Stimulated activated naive CD8-positive, alpha-beta T cell treated with anti-CD3 and anti-CD28 coated beads, Interleukin-15, amount 100 ng/mL, for 72 hours (primary cell): Measurements from ENCODE around the gene SLITRK3.
"Not testable (repeated sequence)": the region's sequence is repeated elsewhere in the genome, so short reads cannot be mapped to it uniquely, and the experiment has no call there.

Experiments used
- ATAC-seq: fragments of 150-1000 bp; cut with Tn5 transposase; 2 replicates; pipeline ENCODE4 v1.10.0; 2021; ENCODE audit warnings: mild to moderate bottlenecking, moderate library complexity
- DNase-seq, 2 donors: peaks; one replicate each; pipeline ENCODE4 v3.0.0; 2021 to 2022
- H3K27ac Mint-ChIP-seq, 2 donors: one replicate each; pipeline ENCODE4 v1.8.0; 2022; ENCODE audit warnings: mild to moderate bottlenecking in 2 of 2, mixed read lengths in 2 of 2, moderate library complexity in 2 of 2
- H3K27me3 Mint-ChIP-seq: one replicate; pipeline ENCODE4 v1.8.0; 2022; ENCODE audit warnings: mixed read lengths
- H3K4me1 Mint-ChIP-seq: one replicate; pipeline ENCODE4 v1.8.0; 2022; ENCODE audit warnings: mild to moderate bottlenecking, mixed read lengths
- H3K4me3 Mint-ChIP-seq, 2 donors: one replicate each; pipeline ENCODE4 v1.8.0; 2022; ENCODE audit warnings: mild to moderate bottlenecking in 2 of 2, mixed read lengths in 2 of 2, moderate library complexity in 1 of 2
- H3K9me3 Mint-ChIP-seq, 2 donors: one replicate each; pipeline ENCODE4 v1.8.0; 2022; ENCODE audit warnings: mixed read lengths in 2 of 2

The SLITRK3 gene

GRCh38 chr3:165156757-165157420, 39.3 kb downstream of the SLITRK3 start:
- no peak overlapping the region for H3K27ac Mint-ChIP-seq
- H3K4me1 Mint-ChIP-seq: no peaks in the 10 kb centered on the region
- H3K27me3 Mint-ChIP-seq: no peaks in the 10 kb centered on the region
- H3K9me3 Mint-ChIP-seq: peaks cover 0 to 5% of the 10 kb centered on the region in 2 donors
- no peak overlapping the region for H3K4me3 Mint-ChIP-seq
- DNase-seq: no peak
- ATAC-seq: no peak

- H3K4me1 Mint-ChIP-seq: no peaks in the 10 kb centered on the region
- H3K9me3 Mint-ChIP-seq: peaks cover 6 to 8% of the 10 kb centered on the region in 2 donors
- H3K27ac Mint-ChIP-seq: no peak overlapping the region
- no peaks in the 10 kb centered on the region for H3K27me3 Mint-ChIP-seq
- no peak overlapping the region for H3K4me3 Mint-ChIP-seq
- ATAC-seq: no peak
- DNase-seq: no peak
Observed at GRCh38 chr3:165148876-165149441, 47.2 kb downstream of the SLITRK3 start.

- Mint-ChIP-seq H3K27me3 (no peaks in the 10 kb centered on the region), H3K9me3 (no peaks in the 10 kb centered on the region), H3K4me3 (no peak overlapping the region), H3K4me1 (no peaks in the 10 kb centered on the region), H3K27ac (no peak overlapping the region)
- DNase-seq: no peak
- ATAC-seq: no peak
Observed at GRCh38 chr3:165144271-165144670, 51.9 kb downstream of the SLITRK3 start.

- not testable (repeated sequence) for ATAC-seq, H3K4me3 Mint-ChIP-seq, H3K9me3 Mint-ChIP-seq, H3K4me1 Mint-ChIP-seq, H3K27ac Mint-ChIP-seq, H3K27me3 Mint-ChIP-seq, DNase-seq
Observed at GRCh38 chr3:165139918-165140317, 56.3 kb downstream of the SLITRK3 start.
